SW480 (cell line): ENCODE data around the gene ZMYM3.
"Not testable (repeated sequence)": the region's sequence is repeated elsewhere in the genome, so short reads cannot be mapped to it uniquely, and the experiment has no call there.

Experiments used
- DNase-seq: peaks from one replicate; pipeline ENCODE4 v3.0.0-alpha.2; 2016; ENCODE audit warnings: low spot score

ZMYM3 gene

DNA sequence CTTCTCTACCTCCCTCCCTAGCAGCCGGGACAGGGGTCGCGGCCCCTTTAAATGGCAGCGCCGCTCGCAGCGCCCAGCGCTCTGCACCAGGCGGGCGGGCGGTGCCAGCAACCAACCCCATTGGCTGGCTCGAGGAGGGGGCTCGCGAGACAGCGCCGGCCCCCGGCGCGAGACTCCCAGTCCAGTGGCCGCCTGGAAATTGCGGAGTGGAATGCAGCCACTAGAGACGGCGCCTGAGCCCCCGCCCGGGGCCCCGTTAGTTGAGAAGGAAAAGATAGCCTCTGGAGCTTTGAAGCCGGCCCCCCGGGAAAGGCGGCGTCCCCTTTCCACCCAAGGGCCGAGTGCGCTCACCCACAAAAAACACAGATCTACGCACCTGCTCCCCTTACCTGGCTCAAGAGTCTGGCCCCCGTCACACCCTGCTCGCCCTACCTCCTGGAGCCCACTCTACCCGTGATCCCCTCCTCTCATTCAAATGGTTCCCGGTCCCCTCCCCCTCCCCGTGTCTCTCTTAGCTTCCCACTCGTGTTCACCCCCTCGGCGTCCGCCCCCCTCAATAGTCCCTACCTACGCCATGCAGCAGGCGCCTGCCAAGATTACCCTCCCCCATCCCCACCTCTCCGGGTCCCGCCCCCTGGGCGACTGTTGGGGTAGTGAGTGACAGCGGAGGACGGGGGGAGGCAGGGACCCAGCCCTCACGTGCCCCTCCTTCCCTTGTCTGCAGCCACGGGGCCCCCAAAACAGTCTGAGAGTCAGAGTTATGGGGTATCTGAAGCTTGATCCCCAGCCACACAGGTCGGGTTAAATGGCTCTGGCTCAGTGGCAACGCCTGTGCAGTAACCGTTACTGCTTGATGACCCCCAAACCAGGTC lies at the start of gene ZMYM3:
TSS of gene ZMYM3 (minus strand) at position 49 of the 872 bp plus-strand sequence. CDS start 885 bp downstream, outside the sequence.
- peak; percentile 82 for DNase-seq

DNA sequence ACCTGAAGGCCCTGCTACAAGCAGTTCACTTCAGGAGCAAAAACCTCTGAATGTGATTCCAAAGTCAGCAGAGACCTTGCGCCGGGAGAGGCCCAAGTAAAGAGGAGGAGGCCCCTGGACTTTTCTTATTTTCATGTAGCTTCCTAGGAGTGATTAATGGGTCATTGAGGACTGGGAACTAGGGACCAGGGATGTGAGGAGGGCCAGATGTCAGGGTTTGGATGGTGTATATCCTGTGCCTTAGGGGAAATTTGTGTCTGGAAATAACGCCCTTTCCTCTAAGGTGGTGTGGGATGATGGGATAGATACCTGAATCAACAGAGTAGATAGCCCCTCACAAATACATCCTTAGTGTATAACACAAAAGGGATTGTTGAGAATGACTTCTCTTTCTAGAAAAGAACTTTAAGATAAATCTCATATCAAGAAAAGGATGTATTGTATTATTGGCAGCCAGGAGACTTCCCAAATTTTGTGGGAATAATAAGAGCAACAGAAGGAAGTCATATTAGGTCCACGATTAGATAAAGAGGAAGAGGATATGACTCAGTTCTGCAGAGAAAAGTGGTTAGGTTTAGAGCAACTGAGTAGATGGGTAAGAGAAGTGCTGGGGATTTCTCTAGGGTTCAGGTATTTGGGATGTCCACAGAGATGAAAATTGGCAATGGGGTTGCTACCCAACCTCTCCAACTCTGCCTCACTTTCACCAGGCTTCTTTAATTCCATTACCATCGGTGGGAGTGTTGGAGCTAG lies 48.7 kb upstream of the ZMYM3 start:
- no peak for DNase-seq

DNA sequence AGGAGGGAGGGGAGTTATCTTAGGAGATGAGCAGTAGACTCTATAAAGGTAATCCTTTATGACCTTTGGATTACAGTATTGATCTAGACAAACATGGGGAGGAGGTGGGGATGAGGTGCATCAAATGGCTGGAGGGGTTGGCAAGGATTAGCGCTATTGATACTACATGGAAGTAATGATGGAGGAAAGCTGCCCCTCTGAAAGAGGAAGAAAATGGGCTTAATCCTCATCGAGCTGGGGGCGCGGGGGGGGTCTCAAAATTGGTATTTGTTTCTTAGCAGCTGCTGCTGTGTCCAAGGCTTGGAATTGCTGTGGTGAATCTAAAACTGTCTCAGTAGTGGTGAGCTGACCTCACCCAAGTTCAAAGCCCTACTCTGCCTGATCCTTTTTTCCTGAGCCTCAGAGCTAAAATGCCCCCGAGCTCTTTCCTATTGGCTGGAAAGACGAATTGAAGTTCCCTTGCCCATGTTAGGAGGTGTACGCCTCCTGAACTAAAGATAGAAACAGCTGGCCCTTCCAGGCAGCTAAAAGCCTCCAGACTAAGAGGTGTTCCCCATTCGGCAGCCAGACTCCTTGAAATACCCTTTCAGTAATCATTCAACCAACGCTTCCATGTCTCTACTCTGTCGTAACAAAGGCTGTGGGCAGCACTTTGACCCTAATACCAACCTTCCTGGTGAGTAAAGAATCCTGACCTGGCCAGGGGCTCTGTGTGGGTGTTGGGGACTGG lies 47.4 kb upstream of the ZMYM3 start, which contains the start of gene ITGB1BP2:
TSS of gene ITGB1BP2 (plus strand) at position 556 of the 730 bp plus-strand sequence. CDS start at position 613, 57 bp downstream.
- DNase-seq = no peak

DNA sequence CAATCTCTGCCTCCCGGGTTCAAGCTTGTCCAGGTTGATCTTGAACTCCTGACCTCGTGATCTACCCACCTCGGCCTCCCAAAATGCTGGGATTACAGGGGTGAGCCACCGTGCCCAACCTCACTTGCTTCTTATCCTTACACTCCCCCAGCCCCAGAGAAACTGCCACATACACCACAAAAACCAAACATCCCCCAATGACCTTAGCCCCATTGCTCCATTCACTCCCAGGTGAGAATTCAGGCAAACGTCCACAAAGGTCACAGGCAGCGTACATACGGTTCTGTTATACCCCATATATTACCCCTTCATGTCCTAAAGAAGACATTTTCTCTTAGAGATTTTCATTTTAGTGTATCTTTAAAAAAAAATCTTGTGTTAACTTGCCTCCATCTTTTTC lies 46.6 kb upstream of the ZMYM3 start:
- not testable (repeated sequence) for DNase-seq

DNA sequence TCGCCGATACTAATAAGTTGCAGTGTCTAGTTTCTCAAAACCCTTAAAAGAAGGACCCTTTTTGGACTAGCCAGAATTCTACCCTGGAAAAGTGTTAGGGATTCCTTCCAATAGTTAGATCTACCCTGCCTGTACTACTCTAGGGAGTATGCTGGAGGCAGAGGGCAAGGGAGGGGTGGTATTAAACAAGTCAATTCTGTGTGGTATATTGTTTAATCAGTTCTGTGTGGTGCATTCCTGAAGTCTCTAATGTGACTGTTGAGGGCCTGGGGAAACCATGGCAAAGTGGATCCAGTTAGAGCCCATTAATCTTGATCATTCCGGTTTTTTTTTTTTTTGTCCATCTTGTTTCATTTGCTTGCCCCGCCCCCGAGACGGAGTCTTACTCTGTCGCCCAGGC lies 46.1 kb upstream of the ZMYM3 start:
- DNase-seq = not testable (repeated sequence)

DNA sequence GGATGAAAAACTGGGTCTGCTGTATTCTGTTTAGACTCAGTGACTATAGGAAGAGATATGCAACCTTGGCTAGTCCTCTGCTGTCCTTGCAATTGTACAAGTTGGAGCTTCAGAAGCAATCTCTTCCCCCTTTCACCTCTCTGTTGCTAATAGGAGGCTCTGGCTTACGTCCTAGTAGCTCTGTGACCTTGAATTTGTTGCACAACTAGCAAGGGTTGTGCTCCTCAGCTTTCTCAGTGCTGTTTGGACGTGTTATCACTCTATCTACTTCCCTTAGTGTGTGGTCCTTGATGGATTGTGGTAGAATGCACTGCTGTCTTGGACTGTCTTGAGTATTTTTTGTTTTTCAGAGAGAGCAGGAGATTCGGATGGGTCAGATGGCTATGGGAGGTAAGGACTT lies 44.2 kb upstream of the ZMYM3 start:
- no peak for DNase-seq

DNA sequence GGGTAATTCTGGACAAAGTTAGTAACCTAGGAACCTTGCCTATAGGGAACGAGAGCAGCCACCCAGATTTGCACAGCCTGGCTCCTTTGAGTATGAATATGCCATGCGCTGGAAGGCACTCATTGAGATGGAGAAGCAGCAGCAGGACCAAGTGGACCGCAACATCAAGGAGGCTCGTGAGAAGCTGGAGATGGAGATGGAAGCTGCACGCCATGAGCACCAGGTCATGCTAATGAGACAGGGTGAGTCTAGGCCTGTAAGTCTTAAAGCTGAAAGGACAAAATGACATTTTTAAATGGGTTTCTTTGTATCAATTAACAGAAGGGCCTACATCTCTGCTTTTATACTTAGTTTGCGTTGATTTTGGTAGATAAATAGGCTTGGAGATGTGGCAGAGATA lies 42.9 kb upstream of the ZMYM3 start:
- no peak for DNase-seq

DNA sequence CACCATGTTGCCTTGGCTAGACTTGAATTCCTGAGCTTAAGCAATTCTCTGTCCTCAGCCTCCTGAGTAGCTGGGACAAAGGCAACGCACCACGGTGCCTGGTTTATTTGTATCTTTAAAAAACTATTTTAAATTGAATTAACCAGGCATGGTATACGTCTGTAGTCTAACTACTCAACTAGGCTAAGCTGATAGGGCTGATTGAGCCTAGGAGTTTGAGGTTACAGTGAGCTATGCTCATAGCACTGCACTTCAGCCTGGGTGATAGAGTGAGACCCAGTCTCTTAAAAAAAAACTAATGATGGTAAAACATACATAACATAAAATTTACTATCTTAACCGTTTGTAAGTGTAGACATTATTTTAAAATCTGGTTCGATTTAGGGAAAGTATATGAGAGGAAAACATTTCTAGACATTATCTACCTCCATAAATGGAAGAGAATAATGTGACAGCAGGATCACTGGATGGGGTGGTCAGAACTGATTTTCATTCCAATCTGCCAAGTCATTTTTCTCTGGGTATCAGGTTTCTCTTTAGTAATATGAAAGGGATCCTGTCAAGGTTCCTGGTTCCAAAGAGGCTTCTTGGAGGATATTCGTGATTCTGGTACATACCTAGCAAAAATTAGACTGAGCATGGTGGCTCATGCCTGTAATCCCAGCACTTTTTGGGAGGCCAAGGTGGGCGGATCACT lies 38.9 kb upstream of the ZMYM3 start:
- no peak for DNase-seq

DNA sequence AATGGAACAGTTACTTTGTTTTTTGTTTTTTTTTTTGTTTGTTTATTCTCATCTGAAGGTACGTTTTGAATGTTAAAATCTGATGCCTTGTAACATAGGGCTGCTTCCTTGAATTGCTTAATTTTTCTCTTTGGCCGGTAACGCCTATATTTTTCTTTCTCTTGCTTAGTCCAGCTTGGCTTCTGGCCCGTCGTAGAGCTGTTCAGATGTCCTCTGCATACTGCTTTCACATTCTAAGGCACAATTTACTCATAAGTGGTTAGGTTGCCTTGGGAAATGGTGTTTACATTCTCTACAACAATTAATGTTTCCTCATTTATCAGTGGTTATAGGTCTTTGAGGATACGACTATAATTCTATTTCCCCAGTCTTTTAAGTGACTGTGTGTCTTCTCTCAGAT lies 37.4 kb upstream of the ZMYM3 start:
- no peak for DNase-seq

DNA sequence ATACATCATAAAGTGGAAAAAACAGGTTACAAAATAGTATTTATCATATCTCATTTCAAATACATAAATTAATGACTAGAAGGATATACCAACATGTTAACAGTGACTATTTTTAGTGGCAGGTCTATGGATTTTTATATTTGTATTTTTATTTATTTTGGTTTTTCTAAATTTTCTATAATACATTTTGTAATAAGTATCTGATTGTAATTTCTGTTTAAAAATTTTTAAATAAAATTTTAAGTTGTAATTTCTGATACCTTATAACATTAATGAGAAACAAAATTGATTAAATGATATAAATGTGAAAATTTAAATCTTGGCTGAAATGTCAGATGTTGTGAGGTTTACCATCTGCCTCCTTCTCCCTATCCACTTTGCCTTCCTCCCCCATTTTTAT lies 32.0 kb upstream of the ZMYM3 start:
- no peak for DNase-seq

DNA sequence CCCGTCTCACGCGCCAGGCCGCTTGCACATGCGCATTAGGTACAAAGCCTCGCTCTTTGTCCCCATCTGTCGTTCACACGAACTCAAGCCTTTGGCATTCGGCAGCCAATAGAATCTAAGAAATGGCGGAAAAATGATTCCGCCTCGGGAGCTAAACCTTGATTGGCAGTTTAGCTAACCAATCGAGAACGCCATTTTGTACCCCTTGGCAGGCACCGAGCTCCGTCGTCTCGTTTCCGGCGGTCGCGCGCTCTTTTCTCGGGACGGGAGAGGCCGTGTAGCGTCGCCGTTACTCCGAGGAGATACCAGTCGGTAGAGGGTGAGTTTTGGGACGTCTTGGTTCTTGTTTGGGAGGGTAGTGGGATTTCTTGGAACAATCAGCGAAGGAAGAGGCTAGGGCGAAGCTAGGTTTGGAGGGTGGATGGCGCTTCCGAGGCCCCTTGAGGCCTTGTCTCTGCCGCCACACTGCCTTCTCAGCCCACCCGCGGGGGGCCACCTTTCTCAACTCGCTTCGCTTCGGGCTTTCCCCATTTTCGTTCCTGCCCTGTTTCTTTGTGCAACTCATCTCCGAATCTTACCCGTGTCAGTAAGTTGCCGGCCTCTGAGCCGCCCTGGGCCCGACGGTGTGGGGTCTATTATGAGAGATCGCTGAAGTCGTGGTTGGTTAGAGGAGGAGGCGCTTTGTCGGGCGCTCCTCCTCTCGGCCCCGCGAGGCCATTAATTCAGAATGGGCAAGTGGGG lies 29.6 kb upstream of the ZMYM3 start, which contains the start of gene NONO:
TSS of gene NONO (plus strand) at position 233 of the 741 bp plus-strand sequence. CDS start 7,003 bp downstream, outside the sequence.
- DNase-seq = peak; percentile 98

DNA sequence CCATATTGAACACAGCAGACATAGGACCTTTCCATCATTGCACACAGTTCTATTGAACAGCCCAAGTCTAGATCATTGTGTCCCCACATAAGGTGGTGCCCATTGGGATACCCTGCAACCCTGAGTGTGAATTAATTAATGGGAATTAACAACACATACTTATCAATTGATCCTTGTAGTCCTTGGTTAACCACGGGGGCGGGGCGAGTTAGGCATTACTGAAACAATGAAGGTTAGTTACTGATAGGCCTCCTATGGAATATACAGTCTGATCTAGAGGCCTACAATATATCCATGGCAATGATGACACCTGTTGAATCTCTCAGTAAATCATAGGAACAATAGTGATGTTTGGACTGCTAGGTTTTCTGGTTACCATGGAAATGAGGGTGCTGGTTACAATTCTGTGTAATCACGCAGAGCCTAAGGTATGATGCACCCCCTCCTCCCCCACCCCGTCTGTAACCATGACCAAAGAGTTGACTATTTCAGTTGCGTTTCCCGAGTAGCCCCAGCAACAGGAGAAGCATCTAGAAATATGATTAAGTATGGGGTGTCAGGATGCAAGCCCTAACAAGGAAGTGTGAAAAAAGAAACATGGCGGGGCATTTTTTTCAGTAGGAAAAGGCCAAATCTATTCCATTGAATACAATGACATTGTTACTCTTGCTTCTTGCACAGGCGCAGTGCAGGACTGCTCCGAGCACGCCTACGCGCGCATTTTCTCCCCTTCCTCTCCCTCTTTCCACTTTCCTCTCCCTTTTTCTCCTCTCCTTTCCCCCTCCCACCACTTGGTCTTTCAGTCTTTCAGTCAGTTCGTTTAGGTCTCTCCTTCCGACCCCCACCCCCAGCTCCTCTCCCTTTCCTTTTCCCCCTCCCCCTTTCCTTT lies 28.8 kb upstream of the ZMYM3 start:
- DNase-seq = no peak

DNA sequence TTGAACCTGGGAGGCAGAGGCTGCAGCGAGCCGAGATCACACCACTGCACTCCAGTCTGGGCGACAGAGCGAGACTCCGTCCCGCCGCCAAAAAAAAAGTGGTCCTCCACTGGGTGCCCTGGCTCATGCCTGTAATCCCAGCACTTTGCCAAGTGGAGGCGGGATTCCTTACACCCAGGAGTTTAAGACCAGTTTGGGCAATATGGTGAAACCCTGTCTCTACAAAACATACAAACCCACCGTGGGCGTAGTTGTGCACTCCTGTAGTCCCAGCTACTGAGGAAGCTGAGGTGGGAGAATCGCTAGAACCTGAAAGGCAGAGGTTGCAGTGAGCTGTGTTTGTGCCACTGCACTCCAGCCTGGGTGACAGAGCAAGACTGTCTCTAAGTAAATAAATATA lies 27.4 kb upstream of the ZMYM3 start:
- not testable (repeated sequence) for DNase-seq

DNA sequence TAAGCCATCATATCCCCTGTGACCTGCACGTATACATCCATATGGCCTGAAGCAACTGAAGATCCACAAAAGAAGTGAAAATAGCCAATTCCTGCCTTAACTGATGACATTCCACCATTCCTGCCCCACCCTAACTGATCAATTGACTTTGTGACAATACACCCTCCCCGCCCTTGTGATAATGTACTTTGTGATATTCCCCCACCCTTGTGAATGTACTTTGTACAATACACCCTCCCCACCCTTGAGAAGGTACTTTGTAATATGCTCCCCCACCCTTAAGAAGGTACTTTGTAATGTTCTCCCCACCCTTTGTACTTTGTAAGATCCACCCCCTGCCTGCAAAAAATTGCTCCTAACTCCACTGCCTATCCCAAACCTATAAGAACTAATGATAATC lies 18.4 kb upstream of the ZMYM3 start:
- DNase-seq = not testable (repeated sequence)

DNA sequence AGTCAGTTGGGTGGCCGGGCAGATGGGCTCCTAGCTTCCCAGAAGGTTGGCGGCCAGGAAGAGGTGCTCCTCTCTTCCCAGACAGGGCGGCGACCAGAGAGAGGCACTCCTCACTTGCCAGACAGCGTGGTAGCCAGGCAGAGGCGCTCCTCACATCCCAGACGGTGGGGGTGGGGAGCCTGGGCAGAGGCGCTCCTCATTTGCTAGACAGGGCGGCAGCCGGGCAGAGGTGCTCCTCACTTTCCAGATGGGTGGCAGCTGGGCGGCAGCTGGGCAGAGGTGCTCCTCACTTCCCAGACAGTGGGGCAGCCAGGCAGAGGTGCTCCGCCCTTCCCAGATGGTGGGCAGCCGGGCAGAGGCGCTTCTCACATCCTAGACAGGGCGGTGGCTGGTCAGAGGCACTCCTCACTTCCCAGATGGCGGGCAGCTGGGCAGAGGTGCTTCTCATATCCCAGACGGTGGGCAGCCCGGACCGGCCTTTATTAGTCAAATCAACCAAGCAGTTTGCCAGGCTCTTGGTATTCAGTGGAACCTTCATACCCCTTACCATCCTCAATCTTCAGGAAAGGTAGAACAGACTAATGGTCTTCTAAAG lies 16.0 kb upstream of the ZMYM3 start:
- no peak for DNase-seq

DNA sequence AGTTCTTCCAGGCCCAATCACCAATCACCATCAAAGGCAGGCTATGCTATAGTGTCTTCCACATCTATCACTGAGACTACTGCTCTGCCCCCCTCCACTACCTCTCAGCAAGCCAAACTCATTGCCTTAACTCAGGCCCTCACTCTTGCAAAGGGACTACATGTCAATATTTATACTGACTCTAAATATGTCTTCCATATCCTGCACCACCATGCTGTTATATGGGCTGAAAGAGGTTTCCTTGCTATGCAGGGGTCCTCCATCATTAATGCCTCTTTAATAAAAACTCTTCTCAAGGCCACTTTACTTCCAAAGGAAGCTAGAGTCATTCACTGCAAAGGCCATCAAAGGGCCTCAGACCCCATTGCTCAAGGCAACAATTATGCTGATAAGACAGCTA lies 14.7 kb upstream of the ZMYM3 start:
- DNase-seq = not testable (repeated sequence)

DNA sequence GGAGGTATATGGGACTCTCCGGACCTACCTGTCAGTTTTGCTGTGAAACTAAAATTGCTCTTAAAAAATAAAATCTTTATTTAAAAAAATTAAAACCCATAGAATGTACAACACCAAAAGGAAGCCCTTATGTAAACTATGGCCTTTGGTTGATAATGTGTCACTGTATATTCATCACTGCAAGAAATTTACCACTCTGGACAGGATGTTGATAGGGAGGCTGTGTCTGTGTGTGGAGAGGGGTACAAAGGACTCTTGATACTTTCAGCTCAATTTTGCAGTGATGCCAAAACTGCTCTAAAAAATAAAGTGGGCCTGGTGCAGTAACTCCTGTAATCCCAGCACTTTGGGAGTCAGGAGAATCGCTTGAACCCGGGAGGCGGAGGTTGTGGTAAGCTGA lies 2.9 kb upstream of the ZMYM3 start:
- no peak for DNase-seq

DNA sequence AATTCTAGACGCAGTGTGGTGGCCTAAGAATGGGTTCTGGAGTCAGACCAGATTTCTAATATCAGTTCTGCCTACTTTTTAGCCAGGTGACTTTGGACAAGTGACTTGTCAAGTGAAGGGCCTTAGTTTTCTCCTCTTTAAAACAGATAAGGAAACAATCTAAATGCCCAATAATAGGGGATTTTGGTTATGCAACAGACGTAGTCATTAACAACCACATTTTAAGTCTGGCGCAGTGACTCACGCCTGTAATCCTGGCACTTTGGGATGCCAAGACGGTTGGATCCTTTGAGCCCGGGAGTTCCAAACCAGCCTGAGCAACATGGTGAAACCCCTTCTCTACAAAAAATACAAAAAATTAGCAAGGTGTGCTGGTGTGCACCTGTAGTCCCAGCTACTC lies 2.1 kb upstream of the ZMYM3 start:
- no peak for DNase-seq
